OCI-LY1 (cell line): ENCODE results near the gene SNED1.

Source experiments
- H2AFZ ChIP-seq: fragments of 200-600 bp; sonication (generic), shearing (Covaris generic); 2 replicates; pipeline ENCODE4 v1.6.0; 2014; ENCODE audit warnings: antibody characterized with exemption, mild to moderate bottlenecking, low read length
- H3F3A ChIP-seq: fragments of 200-600 bp; sonication (generic), shearing (Covaris generic); 2 replicates; pipeline ENCODE4 v1.6.0; 2014; ENCODE audit warnings: mild to moderate bottlenecking, antibody characterized with exemption, low read length, moderate library complexity; ENCODE audit not compliant: insufficient read depth
- H3K27ac ChIP-seq: fragments of 200-600 bp; sonication (generic); 2 replicates; pipeline ENCODE4 v1.5.1; 2014; ENCODE audit warnings: low read length, mixed run types, mild to moderate bottlenecking, low read depth; ENCODE audit not compliant: poor library complexity, severe bottlenecking
- H3K27me3 ChIP-seq: fragments of 200-600 bp; sonication (generic); 2 replicates; pipeline ENCODE4 v1.6.0; 2014; ENCODE audit warnings: antibody characterized with exemption, mild to moderate bottlenecking, low read length, moderate library complexity; ENCODE audit not compliant: insufficient read depth
- H3K36me3 ChIP-seq: fragments of 200-600 bp; sonication (generic); 2 replicates; pipeline ENCODE4 v1.6.1; 2014; ENCODE audit warnings: mild to moderate bottlenecking, antibody characterized with exemption, low read length, moderate library complexity, mixed read lengths; ENCODE audit not compliant: insufficient read depth
- H3K4me1 ChIP-seq: fragments of 200-600 bp; sonication (generic); 2 replicates; pipeline ENCODE4 v1.5.1; 2014; ENCODE audit warnings: mild to moderate bottlenecking, low read length, moderate library complexity; ENCODE audit not compliant: insufficient read depth, severe bottlenecking
- H3K4me2 ChIP-seq: fragments of 200-600 bp; sonication (generic), shearing (Covaris generic); 2 replicates; pipeline ENCODE4 v1.6.1; 2014; ENCODE audit warnings: low read length
- H3K4me3 ChIP-seq: fragments of 200-600 bp; sonication (generic); 2 replicates; pipeline ENCODE4 v1.5.1; 2014; ENCODE audit warnings: low read length, low read depth, mild to moderate bottlenecking, mixed read lengths; ENCODE audit not compliant: poor library complexity, severe bottlenecking
- H3K79me2 ChIP-seq: fragments of 200-600 bp; shearing (Covaris generic); 2 replicates; pipeline ENCODE4 v1.6.1; 2016; ENCODE audit warnings: mixed run types, low read length, mixed read lengths; ENCODE audit not compliant: insufficient read depth
- H3K9ac ChIP-seq: fragments of 200-600 bp; sonication (generic), shearing (Covaris generic); 2 replicates; pipeline ENCODE4 v1.6.1; 2014; ENCODE audit warnings: mild to moderate bottlenecking, low read length, mixed read lengths
- H3K9me2 ChIP-seq: fragments of 200-600 bp; sonication (generic), shearing (Covaris generic); 2 replicates; pipeline ENCODE4 v1.6.1; 2014; ENCODE audit warnings: low read depth, mild to moderate bottlenecking, low read length, mixed read lengths
- H3K9me3 ChIP-seq: fragments of 200-600 bp; shearing (Covaris generic); 2 replicates; pipeline ENCODE4 v1.6.1; 2014; ENCODE audit warnings: low read length, mixed read lengths
- H4K20me1 ChIP-seq: fragments of 200-600 bp; sonication (generic), shearing (Covaris generic); 2 replicates; pipeline ENCODE4 v1.6.0; 2016; ENCODE audit warnings: mild to moderate bottlenecking, low read length; ENCODE audit not compliant: insufficient read depth
- CTCF ChIP-seq: fragments of 200-600 bp; sonication (generic), shearing (Covaris generic); IDR thresholded peaks from 2 replicates; pipeline ENCODE4 v1.5.1; 2017; ENCODE audit warnings: mild to moderate bottlenecking, antibody characterized with exemption, low read length, moderate library complexity, mixed read lengths
- EZH2 ChIP-seq: fragments of 200-600 bp; sonication (generic), shearing (Covaris generic); IDR thresholded peaks from 2 replicates; pipeline ENCODE4 v1.8.0; 2017; ENCODE audit warnings: borderline replicate concordance, mixed run types, mild to moderate bottlenecking, antibody characterized with exemption, low read length, moderate library complexity, mixed read lengths

SNED1 gene

GRCh38 chr2:241000831-241001321 lies 2.5 kb downstream of the SNED1 start:
- H3K9me3 ChIP-seq, result peaks cover 9% of the 10 kb centered on the region
- H2AFZ ChIP-seq, result no peak overlapping the region
- H3K4me3 ChIP-seq, result no peak overlapping the region
- no peaks in the 10 kb centered on the region for H3F3A ChIP-seq
- H3K27ac ChIP-seq, result no peak overlapping the region
- H4K20me1 ChIP-seq, result no peaks in the 10 kb centered on the region
- no peaks in the 10 kb centered on the region for H3K79me2 ChIP-seq
- H3K36me3 ChIP-seq, result no peaks in the 10 kb centered on the region; the same call in 1 of the 2 replicates
- H3K4me2 ChIP-seq, result no peak overlapping the region
- peaks cover 10% of the 10 kb centered on the region for H3K4me1 ChIP-seq
- H3K9me2 ChIP-seq, result no peaks in the 10 kb centered on the region
- H3K9ac ChIP-seq, result no peak overlapping the region
- TF ChIP-seq EZH2 (no peak), CTCF (no peak)
- H3K27me3 ChIP-seq, result no peaks in the 10 kb centered on the region; the same call in 1 of the 2 replicates

- H3K27ac ChIP-seq, result no peak overlapping the region
- H4K20me1 ChIP-seq, result no peaks in the 10 kb centered on the region
- H3K4me1 ChIP-seq, result peaks cover 10% of the 10 kb centered on the region
- H3K36me3 ChIP-seq, result no peaks in the 10 kb centered on the region; the same call in 1 of the 2 replicates
- peaks cover 7% of the 10 kb centered on the region; the same call in 1 of the 2 replicates for H3K27me3 ChIP-seq
- no peak overlapping the region for H3K4me2 ChIP-seq
- H3K9me2 ChIP-seq, result no peaks in the 10 kb centered on the region
- no peak overlapping the region for H3K9ac ChIP-seq
- TF ChIP-seq EZH2 (no peak), CTCF (no peak)
- peaks cover 14% of the 10 kb centered on the region for H3K9me3 ChIP-seq
- no peak overlapping the region for H3K4me3 ChIP-seq
- no peaks in the 10 kb centered on the region for H3F3A ChIP-seq
- no peak overlapping the region for H2AFZ ChIP-seq
- H3K79me2 ChIP-seq, result no peaks in the 10 kb centered on the region
These were observed 3.2 kb downstream of the SNED1 start for GRCh38 chr2:241001413-241002274.

- Histone ChIP-seq H3K27ac (no peak overlapping the region), H4K20me1 (no peaks in the 10 kb centered on the region), H2AFZ (no peak overlapping the region), H3K9ac (no peak overlapping the region), H3K4me1 (peaks cover 9% of the 10 kb centered on the region), H3K27me3 (peaks cover 12% of the 10 kb centered on the region; the same call in 1 of the 2 replicates), H3F3A (no peaks in the 10 kb centered on the region), H3K4me3 (no peak overlapping the region), H3K9me3 (peaks cover 14% of the 10 kb centered on the region), H3K36me3 (no peaks in the 10 kb centered on the region; the same call in 1 of the 2 replicates), H3K4me2 (no peak overlapping the region), H3K9me2 (no peaks in the 10 kb centered on the region), H3K79me2 (no peaks in the 10 kb centered on the region)
- TF ChIP-seq EZH2 (no peak), CTCF (no peak)
These were observed 4.0 kb downstream of the SNED1 start for GRCh38 chr2:241002275-241003046.
